GM12878 (cell line): ENCODE results near the gene METAP1. TPM values are rescaled to one million over a fixed set of nuclear protein-coding genes. Genes with fewer than 3 reads are reported as not detected.

Source experiments
- BACH1 ChIP-seq: fragments of 450-650 bp; IDR thresholded peaks from 2 replicates; pipeline ENCODE4 v1.6.1; 2017; ENCODE audit warnings: mild to moderate bottlenecking, borderline replicate concordance
- BCL3 ChIP-seq: IDR thresholded peaks from 2 replicates; pipeline ENCODE4 v1.6.1; 2011; ENCODE audit warnings: borderline replicate concordance, low read depth, mild to moderate bottlenecking, moderate library complexity, low read length; ENCODE audit not compliant: insufficient read depth, poor library complexity, severe bottlenecking
- BHLHE40 ChIP-seq, 2 experiments: fragments of 450-650 bp in 1 of 2; IDR thresholded peaks; 2 replicates each; pipeline ENCODE4 v1.6.1; 2011 to 2017; ENCODE audit warnings: low read depth in 2 of 2, borderline replicate concordance in 1 of 2, improper control_type of control experiment in 1 of 2, low read length in 1 of 2, mild to moderate bottlenecking in 1 of 2
- CBX3 ChIP-seq: fragments of 200-600 bp; sonication (generic); IDR thresholded peaks from 2 replicates; pipeline ENCODE4 v1.6.1; 2016; ENCODE audit warnings: low read depth, borderline replicate concordance
- CUX1 ChIP-seq: IDR thresholded peaks from 2 replicates; pipeline ENCODE4 v1.6.1; 2012; ENCODE audit warnings: improper control_type of control experiment, low read depth, low read length; ENCODE audit not compliant: insufficient replicate concordance
- ETV6 ChIP-seq, 2 experiments: fragments of 450-650 bp in 1 of 2; IDR thresholded peaks in 1 of 2; conservative IDR thresholded peaks in 1 of 2; 2 replicates each; pipeline ENCODE4 v1.6.1; 2014; ENCODE audit warnings: antibody characterized with exemption in 1 of 2, borderline replicate concordance in 1 of 2, low read depth in 1 of 2, mild to moderate bottlenecking in 1 of 2, moderate library complexity in 1 of 2
- FOXK2 ChIP-seq: fragments of 450-650 bp; IDR thresholded peaks from 2 replicates; pipeline ENCODE4 v1.6.1; 2017; ENCODE audit warnings: mild to moderate bottlenecking, moderate library complexity
- NFYB ChIP-seq: IDR thresholded peaks from 2 replicates; pipeline ENCODE4 v1.6.1; 2011; ENCODE audit warnings: low read depth, mild to moderate bottlenecking, low read length, improper control_type of control experiment, moderate library complexity; ENCODE audit not compliant: insufficient read depth
- PKNOX1 ChIP-seq: fragments of 450-650 bp; IDR thresholded peaks from 2 replicates; pipeline ENCODE4 v1.6.1; 2016; ENCODE audit warnings: mild to moderate bottlenecking
- PML ChIP-seq: IDR thresholded peaks from 2 replicates; pipeline ENCODE4 v1.6.1; 2012; ENCODE audit warnings: low read length, inconsistent platforms
- POLR2AphosphoS5 ChIP-seq: IDR thresholded peaks from 2 replicates; pipeline ENCODE4 v1.6.1; 2011; ENCODE audit warnings: mild to moderate bottlenecking, low read length, inconsistent platforms
- RB1 ChIP-seq: fragments of 450-650 bp; formaldehyde crosslinking; IDR thresholded peaks from 2 replicates; pipeline ENCODE4 v1.6.1; 2017; ENCODE audit warnings: mild to moderate bottlenecking, borderline replicate concordance
- SMAD5 ChIP-seq: IDR thresholded peaks from 2 replicates; pipeline ENCODE4 v1.6.1; 2016; ENCODE audit warnings: antibody characterized with exemption, low read depth
- ZBTB33 ChIP-seq: fragments of 450-650 bp; IDR thresholded peaks from 2 replicates; pipeline ENCODE4 v1.6.1; 2017; ENCODE audit warnings: mild to moderate bottlenecking
- ZZZ3 ChIP-seq: IDR thresholded peaks from 2 replicates; pipeline ENCODE4 v1.6.1; 2011; ENCODE audit warnings: low read depth; ENCODE audit not compliant: control insufficient read depth, insufficient read length
- polyA plus RNA-seq, 11 experiments: library from polyadenylated mRNA; depleted of rRNA in 4 of 11; unstranded in 6 of 11; stranded (reverse) in 5 of 11; fragments of >200 nt; fragmentation: Nextera tagmentation in 4 of 11; fragmentation: Illumina TruSeq in 1 of 11; extraction: Ambion mirVana in 4 of 11; extraction: Trizol in 1 of 11; gene quantifications; 1 replicate in 1 of 11; 2 replicates in 10 of 11; pipeline versions ENCODE4 v1.2.1 to v1.2.3, GENCODE V29; 2011 to 2016; ENCODE audit warnings: inconsistent platforms in 2 of 11, missing spikeins in 2 of 11, low read depth in 1 of 11
- total RNA-seq, 4 experiments: library from RNA; depleted of rRNA in 3 of 4; stranded (reverse); fragments of >200 nt in 3 of 4; fragmentation: Illumina TruSeq in 1 of 4; extraction: Trizol in 1 of 4; gene quantifications; 2 replicates each; pipeline versions ENCODE4 v1.2.1 to v1.2.3, GENCODE V29; 2013 to 2021
- TF ChIP-seq, protein P1 (sequence below): IDR thresholded peaks from 2 replicates; pipeline ENCODE4 v1.6.1; 2012; ENCODE audit warnings: low read depth, low read length, improper control_type of control experiment

The METAP1 gene
- total and polyA plus RNA-seq, 10 of the 15 experiments (the other 5 are each of a cell fraction or from before 2014, with no cell fraction given): 22.7 to 71.4 (median 45.1) TPM

DNA sequence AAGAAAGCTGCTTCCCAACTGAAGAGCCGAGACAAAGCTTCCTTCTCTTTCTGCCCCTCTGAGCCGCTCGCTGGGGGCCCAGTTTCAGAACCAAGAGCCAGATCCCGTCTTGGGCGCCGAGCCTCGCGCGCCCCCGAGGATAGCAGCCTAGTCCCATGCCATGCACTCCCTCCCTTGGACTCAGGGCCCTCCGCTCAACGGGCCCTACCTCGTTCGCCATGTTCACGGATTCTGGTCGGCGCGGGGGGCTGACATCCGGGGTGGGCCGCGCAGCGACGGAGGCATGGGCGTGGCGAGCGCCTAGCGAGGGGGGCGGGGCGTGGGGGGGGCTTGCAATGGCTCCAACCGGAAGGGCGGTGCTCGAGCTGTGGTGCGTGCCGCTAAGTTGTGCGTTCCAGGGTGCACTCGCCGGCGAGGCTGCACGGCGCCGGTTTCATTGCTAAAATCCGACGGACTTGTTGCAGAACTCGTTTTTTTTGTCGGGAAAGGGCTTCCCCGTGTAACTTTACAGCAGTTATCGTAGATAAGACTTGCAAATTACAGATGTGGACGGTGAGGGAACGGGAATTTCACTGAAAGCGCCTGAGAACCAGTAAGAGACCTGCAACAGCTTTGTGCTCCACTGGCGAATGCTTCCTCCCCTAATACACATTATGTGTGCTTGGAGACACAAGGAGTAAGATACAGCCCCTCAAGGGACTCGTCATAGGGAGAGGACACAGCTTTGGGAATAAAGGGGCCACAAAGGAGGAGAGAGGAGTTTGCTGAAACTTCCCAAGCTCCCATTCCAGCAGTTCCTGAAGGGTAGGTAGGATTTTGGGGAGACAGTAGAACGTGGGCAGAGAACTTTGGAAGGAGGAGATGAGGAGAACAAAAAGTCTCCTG lies 93.2 kb downstream of the METAP1 start, which contains the start of gene ADH5 (continued):
- TF ChIP-seq PML (peak; percentile 92), BCL3 (no peak), ETV6 (conservative IDR thresholded peaks at IDR 0.05 in 1 of 2, IDR thresholded peaks at IDR 0.05 in 1 of 2; ENCODE audit: borderline replicate concordance in 1 of 2, low read depth in 1 of 2) (no peak; a peak in 1 of 4 replicates), NFYB (no peak), SMAD5 (peak; percentile 48; the same call in 1 of the 2 replicates), CUX1 (no peak), BACH1 (no peak; the same call in 1 of the 2 replicates), PKNOX1 (no peak), ZZZ3 (no peak), RB1 (no peak), POLR2AphosphoS5 (peak; percentile 93), BHLHE40 (IDR thresholded peaks at IDR 0.05; ENCODE audit: borderline replicate concordance in 1 of 2, low read depth in 2 of 2, low read length in 1 of 2) (peak; percentile 26 to 55; a peak in 2 of 4 replicates), ZBTB33 (no peak), CBX3 (no peak), FOXK2 (no peak)
- TF ChIP-seq, protein P1, sequence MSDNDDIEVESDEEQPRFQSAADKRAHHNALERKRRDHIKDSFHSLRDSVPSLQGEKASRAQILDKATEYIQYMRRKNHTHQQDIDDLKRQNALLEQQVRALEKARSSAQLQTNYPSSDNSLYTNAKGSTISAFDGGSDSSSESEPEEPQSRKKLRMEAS: 0 out of 2 replicates have a peak, but pooled peaks have one; percentile 29
